ENCODE measurements around the gene SEZ6L2.

GRCh38 chr16:29903590-29903989 lies 4.2 kb upstream of the SEZ6L2 start:
- TF ChIP-seq KLF17 (tag by site-specific recombination; IDR thresholded peaks at IDR 0.05) (no peak), ZNF549 (tag by site-specific recombination; IDR thresholded peaks at IDR 0.05) (no peak), ZNF274 (IDR thresholded peaks at IDR 0.05; ENCODE audit: low read length) (no peak), ZNF274 (tag by site-specific recombination; IDR thresholded peaks at IDR 0.05; ENCODE audit: borderline replicate concordance) (no peak), ZNF501 (tag by site-specific recombination; IDR thresholded peaks at IDR 0.05) (no peak), YY1 (tag by site-specific recombination; IDR thresholded peaks at IDR 0.05) (no peak), PRDM6 (tag by site-specific recombination; IDR thresholded peaks at IDR 0.05) (no peak), CTCF (tag by site-specific recombination; IDR thresholded peaks at IDR 0.05) (no peak), ZNF518A (tag by site-specific recombination; conservative IDR thresholded peaks at IDR 0.05; ENCODE audit: low read depth) (no peak), ZNF792 (tag by site-specific recombination; IDR thresholded peaks at IDR 0.05) (no peak)
